GM18526 (cell line): Measurements from ENCODE around the gene SASH1.

Experiments
- POLR2A ChIP-seq: IDR thresholded peaks from 3 replicates; pipeline ENCODE4 v1.6.1; 2011; ENCODE audit not compliant: insufficient read length; ENCODE audit errors: extremely low read depth

SASH1 gene

GRCh38 chr6:148577687-148578488 is 235.2 kb downstream of the SASH1 start:
- no peak for TF ChIP-seq POLR2A

- no peak for TF ChIP-seq POLR2A
Measured at GRCh38 chr6:148578489-148578814, 235.8 kb downstream of the SASH1 start.

GRCh38 chr6:148578837-148579565 is 236.4 kb downstream of the SASH1 start:
- TF ChIP-seq POLR2A: no peak

GRCh38 chr6:148580442-148580841 is 237.8 kb downstream of the SASH1 start:
- no peak for TF ChIP-seq POLR2A

GRCh38 chr6:148583631-148584030 is 241.0 kb downstream of the SASH1 start:
- no peak for TF ChIP-seq POLR2A

- no peak for TF ChIP-seq POLR2A
Measured at GRCh38 chr6:148590883-148591282, 248.2 kb downstream of the SASH1 start.

GRCh38 chr6:148591656-148592055 is 249.0 kb downstream of the SASH1 start:
- TF ChIP-seq POLR2A: no peak

GRCh38 chr6:148593130-148593812 is 250.6 kb downstream of the SASH1 start:
- TF ChIP-seq POLR2A: no peak

GRCh38 chr6:148593813-148594170 is 251.2 kb downstream of the SASH1 start:
- no peak for TF ChIP-seq POLR2A

- no peak for TF ChIP-seq POLR2A
Measured at GRCh38 chr6:148595550-148595949, 252.9 kb downstream of the SASH1 start.

GRCh38 chr6:148596891-148597455 is 254.3 kb downstream of the SASH1 start:
- TF ChIP-seq POLR2A: no peak

GRCh38 chr6:148598724-148599123 is 256.1 kb downstream of the SASH1 start:
- TF ChIP-seq POLR2A: no peak

- TF ChIP-seq POLR2A: no peak
Measured at GRCh38 chr6:148599967-148600426, 257.4 kb downstream of the SASH1 start.
